ENCODE measurements around the gene SYT5. TPM values are rescaled to one million over a fixed set of nuclear protein-coding genes. Genes with fewer than 3 reads are reported as not detected.

SYT5 gene
- total and polyA plus RNA-seq, 2 of the 13 experiments (the other 11 are each of a cell fraction or from before 2014, with no cell fraction given) = not detected

GRCh38 chr19:55156202-55157063 lies 23.7 kb downstream of the SYT5 start (continued):
- TF ChIP-seq, protein P1, sequence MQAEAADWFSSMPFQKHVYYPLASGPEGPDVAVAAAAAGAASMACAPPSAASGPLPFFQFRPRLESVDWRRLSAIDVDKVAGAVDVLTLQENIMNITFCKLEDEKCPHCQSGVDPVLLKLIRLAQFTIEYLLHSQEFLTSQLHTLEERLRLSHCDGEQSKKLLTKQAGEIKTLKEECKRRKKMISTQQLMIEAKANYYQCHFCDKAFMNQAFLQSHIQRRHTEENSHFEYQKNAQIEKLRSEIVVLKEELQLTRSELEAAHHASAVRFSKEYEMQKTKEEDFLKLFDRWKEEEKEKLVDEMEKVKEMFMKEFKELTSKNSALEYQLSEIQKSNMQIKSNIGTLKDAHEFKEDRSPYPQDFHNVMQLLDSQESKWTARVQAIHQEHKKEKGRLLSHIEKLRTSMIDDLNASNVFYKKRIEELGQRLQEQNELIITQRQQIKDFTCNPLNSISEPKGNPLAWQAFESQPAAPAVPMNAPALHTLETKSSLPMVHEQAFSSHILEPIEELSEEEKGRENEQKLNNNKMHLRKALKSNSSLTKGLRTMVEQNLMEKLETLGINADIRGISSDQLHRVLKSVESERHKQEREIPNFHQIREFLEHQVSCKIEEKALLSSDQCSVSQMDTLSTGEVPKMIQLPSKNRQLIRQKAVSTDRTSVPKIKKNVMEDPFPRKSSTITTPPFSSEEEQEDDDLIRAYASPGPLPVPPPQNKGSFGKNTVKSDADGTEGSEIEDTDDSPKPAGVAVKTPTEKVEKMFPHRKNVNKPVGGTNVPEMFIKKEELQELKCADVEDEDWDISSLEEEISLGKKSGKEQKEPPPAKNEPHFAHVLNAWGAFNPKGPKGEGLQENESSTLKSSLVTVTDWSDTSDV (CRISPR knock-in tag; IDR thresholded peaks at IDR 0.05) = 0 out of 2 replicates have a peak, but pooled peaks have one; percentile 42
- TF ChIP-seq ZNF343 (CRISPR knock-in tag; IDR thresholded peaks at IDR 0.05) (no peak), ZNF552 (CRISPR knock-in tag; IDR thresholded peaks at IDR 0.05; ENCODE audit: borderline replicate concordance) (no peak), HDAC1 (CRISPR knock-in tag; IDR thresholded peaks at IDR 0.05) (peak; percentile 25; the same call in 1 of the 2 replicates), ZNF263 (CRISPR knock-in tag; IDR thresholded peaks at IDR 0.05) (0 out of 2 replicates have a peak, but pooled peaks have one; percentile 8), SP1 (IDR thresholded peaks at IDR 0.05) (no peak), SP1 (CRISPR knock-in tag; IDR thresholded peaks at IDR 0.05) (0 out of 2 replicates have a peak, but pooled peaks have one; percentile 54), ZFX (CRISPR knock-in tag; IDR thresholded peaks at IDR 0.05; ENCODE audit: low read depth) (peak; percentile 32; the same call in 1 of the 2 replicates), MAZ (IDR thresholded peaks at IDR 0.05; ENCODE audit: borderline replicate concordance, low read depth, low read length) (no peak), MAZ (CRISPR knock-in tag; IDR thresholded peaks at IDR 0.05; ENCODE audit: low read depth) (no peak), CREBL2 (CRISPR knock-in tag; IDR thresholded peaks at IDR 0.05; ENCODE audit: borderline replicate concordance) (no peak), ZEB1 (IDR thresholded peaks at IDR 0.05; ENCODE audit: insufficient replicate concordance, low read depth) (peak; percentile 26), CCDC6 (CRISPR knock-in tag; IDR thresholded peaks at IDR 0.05) (no peak), SP4 (CRISPR knock-in tag; IDR thresholded peaks at IDR 0.05) (peak; percentile 57; the same call in 1 of the 2 replicates), NFYC (CRISPR knock-in tag; IDR thresholded peaks at IDR 0.05) (0 out of 2 replicates have a peak, but pooled peaks have one; percentile 20), ZFY (CRISPR knock-in tag; IDR thresholded peaks at IDR 0.05) (0 out of 2 replicates have a peak, but pooled peaks have one; percentile 33), TAF1 (CRISPR knock-in tag; IDR thresholded peaks at IDR 0.05) (peak; percentile 37; the same call in 1 of the 2 replicates), RBAK (CRISPR knock-in tag; IDR thresholded peaks at IDR 0.05) (no peak)
- TF ChIP-seq, protein P2, sequence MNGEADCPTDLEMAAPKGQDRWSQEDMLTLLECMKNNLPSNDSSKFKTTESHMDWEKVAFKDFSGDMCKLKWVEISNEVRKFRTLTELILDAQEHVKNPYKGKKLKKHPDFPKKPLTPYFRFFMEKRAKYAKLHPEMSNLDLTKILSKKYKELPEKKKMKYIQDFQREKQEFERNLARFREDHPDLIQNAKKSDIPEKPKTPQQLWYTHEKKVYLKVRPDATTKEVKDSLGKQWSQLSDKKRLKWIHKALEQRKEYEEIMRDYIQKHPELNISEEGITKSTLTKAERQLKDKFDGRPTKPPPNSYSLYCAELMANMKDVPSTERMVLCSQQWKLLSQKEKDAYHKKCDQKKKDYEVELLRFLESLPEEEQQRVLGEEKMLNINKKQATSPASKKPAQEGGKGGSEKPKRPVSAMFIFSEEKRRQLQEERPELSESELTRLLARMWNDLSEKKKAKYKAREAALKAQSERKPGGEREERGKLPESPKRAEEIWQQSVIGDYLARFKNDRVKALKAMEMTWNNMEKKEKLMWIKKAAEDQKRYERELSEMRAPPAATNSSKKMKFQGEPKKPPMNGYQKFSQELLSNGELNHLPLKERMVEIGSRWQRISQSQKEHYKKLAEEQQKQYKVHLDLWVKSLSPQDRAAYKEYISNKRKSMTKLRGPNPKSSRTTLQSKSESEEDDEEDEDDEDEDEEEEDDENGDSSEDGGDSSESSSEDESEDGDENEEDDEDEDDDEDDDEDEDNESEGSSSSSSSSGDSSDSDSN (CRISPR knock-in tag; IDR thresholded peaks at IDR 0.05) = peak; percentile 23; the same call in 1 of the 2 replicates
- TF ChIP-seq, protein P3, sequence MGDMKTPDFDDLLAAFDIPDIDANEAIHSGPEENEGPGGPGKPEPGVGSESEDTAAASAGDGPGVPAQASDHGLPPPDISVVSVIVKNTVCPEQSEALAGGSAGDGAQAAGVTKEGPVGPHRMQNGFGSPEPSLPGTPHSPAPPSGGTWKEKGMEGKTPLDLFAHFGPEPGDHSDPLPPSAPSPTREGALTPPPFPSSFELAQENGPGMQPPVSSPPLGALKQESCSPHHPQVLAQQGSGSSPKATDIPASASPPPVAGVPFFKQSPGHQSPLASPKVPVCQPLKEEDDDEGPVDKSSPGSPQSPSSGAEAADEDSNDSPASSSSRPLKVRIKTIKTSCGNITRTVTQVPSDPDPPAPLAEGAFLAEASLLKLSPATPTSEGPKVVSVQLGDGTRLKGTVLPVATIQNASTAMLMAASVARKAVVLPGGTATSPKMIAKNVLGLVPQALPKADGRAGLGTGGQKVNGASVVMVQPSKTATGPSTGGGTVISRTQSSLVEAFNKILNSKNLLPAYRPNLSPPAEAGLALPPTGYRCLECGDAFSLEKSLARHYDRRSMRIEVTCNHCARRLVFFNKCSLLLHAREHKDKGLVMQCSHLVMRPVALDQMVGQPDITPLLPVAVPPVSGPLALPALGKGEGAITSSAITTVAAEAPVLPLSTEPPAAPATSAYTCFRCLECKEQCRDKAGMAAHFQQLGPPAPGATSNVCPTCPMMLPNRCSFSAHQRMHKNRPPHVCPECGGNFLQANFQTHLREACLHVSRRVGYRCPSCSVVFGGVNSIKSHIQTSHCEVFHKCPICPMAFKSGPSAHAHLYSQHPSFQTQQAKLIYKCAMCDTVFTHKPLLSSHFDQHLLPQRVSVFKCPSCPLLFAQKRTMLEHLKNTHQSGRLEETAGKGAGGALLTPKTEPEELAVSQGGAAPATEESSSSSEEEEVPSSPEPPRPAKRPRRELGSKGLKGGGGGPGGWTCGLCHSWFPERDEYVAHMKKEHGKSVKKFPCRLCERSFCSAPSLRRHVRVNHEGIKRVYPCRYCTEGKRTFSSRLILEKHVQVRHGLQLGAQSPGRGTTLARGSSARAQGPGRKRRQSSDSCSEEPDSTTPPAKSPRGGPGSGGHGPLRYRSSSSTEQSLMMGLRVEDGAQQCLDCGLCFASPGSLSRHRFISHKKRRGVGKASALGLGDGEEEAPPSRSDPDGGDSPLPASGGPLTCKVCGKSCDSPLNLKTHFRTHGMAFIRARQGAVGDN (CRISPR knock-in tag; IDR thresholded peaks at IDR 0.05) = peak; percentile 36
